Diencephalon (tissue), 1 donor: ENCODE results near the gene HEPHL1. TPM values are rescaled to one million over a fixed set of nuclear protein-coding genes. Genes with fewer than 3 reads are reported as not detected.

Experiments used
- small RNA-seq: library from RNA; depleted of rRNA; stranded (forward); fragments of <200 nt; gene quantifications from one replicate; pipeline ENCODE3, GENCODE V24; 2014
- total RNA-seq: library from RNA; depleted of rRNA; stranded (reverse); fragments of >200 nt; gene quantifications from one replicate; pipeline ENCODE4 v1.2.3, GENCODE V29; 2014

The HEPHL1 gene, protein sequence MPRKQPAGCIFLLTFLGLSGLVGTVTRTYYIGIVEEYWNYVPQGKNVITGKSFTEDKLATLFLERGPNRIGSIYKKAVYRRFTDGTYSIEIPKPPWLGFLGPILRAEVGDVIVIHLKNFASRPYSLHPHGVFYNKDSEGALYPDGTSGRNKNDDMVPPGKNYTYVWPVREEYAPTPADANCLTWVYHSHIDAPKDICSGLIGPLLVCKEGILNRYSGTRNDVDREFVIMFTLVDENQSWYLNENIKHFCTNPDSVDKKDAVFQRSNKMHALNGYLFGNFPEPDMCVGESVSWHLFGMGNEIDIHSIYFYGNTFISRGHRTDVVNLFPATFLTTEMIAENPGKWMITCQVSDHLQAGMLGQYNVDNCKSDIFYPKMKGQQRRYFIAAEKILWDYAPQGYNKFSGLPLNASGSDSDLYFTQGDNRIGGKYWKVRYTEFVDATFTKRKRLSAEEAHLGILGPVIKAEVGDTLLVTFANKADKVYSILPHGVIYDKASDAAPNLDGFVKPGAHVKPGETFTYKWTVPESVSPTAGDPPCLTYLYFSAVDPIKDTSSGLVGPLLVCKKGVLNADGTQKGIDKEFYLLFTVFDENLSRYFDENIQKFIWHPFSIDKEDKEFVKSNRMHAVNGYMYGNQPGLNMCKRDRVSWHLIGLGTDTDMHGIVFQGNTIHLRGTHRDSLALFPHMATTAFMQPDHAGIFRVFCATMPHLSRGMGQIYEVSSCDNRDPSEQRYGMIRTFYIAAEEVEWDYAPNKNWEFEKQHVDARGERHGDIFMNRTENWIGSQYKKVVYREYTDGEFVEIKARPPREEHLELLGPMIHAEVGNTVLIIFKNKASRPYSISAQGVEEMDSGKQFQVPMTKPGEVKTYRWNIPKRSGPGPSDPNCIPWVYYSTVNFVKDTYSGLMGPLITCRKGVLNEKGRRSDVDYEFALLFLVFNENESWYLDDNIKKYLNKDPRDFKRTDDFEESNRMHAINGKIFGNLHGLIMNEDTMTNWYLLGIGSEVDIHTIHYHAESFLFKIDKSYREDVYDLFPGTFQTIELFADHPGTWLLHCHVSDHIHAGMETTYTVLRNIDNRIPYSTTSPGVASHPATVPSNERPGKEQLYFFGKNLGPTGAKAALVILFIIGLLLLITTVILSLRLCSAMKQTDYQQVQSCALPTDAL
- not detected for total RNA-seq

DNA sequence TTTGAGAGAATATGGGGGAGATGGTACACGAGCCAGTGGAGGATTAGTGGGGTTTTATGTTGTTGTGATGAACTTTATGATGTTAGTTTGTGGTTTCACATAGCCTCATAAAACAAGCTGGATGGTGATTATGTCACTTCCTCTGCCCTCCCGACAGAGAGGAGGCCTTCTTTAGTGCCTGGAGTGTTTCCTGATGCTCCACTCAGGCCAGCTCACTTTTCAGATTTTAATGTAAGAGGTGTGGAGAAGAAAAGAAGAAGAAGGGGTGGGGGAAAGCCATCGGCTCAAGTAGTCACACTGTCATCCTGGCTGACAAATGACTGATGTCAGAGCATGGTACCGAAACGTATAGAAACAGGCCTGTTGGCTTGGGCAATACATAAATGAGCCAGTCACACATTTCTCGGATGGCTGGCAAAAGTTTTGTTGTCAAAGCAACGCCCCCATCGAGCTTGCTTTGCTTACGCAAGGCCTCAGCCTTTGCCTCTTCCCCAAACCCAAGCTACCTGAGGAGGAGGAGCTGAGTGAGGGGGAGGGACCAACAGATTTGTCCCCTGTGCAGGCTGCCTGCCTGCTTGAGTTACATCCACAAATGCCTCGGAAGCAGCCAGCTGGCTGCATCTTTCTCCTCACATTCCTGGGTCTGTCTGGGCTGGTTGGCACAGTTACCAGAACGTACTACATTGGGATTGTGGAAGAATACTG, at the start of gene HEPHL1:
Gene HEPHL1 (plus strand): TSS at position 578 of the 705 bp plus-strand sequence. CDS start 15 bp downstream, at position 593.

DNA sequence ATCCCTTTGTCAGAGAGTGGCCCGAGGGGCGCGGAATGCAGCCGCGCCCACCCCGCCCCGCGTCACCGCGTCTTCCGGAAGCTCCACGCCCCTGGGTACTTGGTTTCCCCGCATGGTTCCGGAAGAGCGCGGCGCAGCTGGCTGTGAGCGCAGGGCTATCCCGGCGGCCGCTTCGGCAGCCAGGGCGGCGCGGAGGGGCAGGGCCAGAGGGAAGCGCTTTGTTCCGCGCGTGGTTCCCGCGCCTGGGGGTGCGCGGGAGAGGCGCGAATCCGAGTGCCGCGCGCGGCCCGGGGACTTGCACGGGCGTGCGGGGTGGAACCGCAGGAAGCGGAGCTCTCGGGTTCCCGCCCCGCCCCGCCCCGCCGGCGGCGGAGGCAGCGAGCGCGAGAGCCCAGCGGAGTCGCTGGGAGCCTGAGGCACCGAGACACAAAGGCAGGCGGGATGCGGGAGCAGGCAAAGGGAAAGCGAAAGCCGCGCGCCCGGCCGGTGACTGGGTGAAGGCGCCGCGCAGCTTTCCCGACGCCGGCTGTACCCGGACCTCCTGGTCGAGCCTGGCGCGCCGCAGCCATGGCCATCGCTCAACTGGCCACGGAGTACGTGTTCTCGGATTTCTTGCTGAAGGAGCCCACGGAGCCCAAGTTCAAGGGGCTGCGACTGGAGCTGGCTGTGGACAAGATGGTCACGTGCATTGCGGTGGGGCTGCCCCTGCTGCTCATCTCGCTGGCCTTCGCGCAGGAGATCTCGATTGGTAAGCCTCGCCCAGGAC, 107.8 kb downstream of the HEPHL1 start, which contains the start of gene PANX1:
Gene PANX1 (plus strand): TSS at position 96 of the 766 bp plus-strand sequence. CDS start 472 bp downstream, at position 568.

Small RNA genes lying within 50 kb of the gene (small RNA-seq; reads per million reads assigned to genes)
- not detected for gene AP002795.1

Other genes starting within 250 kb of the HEPHL1 start
- gene MED17, start 237.1 kb upstream of the HEPHL1 start, total RNA-seq = 49.6 TPM
- 5.1 TPM for gene VSTM5, start 170.7 kb upstream of the HEPHL1 start, total RNA-seq
- 141 TPM for gene PANX1, start 107.5 kb downstream of the HEPHL1 start, total RNA-seq